Femur (tissue), 1 donor: ENCODE measurements around the gene NOC3L.

Experiments
- DNase-seq: peaks from one replicate; pipeline ENCODE4 v3.0.0-alpha.2; 2017

Gene NOC3L

GRCh38 chr10:94300042-94300441, 62.7 kb downstream of the NOC3L start:
- DNase-seq = no peak

GRCh38 chr10:94299417-94299816, 63.3 kb downstream of the NOC3L start:
- DNase-seq = no peak

- no peak for DNase-seq
Observed at GRCh38 chr10:94294168-94294567, 68.6 kb downstream of the NOC3L start.

GRCh38 chr10:94293354-94293753, 69.4 kb downstream of the NOC3L start:
- peak; percentile 93 for DNase-seq

- DNase-seq = peak; percentile 90
Observed at GRCh38 chr10:94292434-94293090, 70.2 kb downstream of the NOC3L start.

- DNase-seq = no peak
Observed at GRCh38 chr10:94288361-94289101, 74.2 kb downstream of the NOC3L start.

- peak; percentile 44 for DNase-seq
Observed at GRCh38 chr10:94287336-94287735, 75.4 kb downstream of the NOC3L start.

GRCh38 chr10:94286901-94287300, 75.8 kb downstream of the NOC3L start:
- DNase-seq = no peak

GRCh38 chr10:94285271-94285670, 77.5 kb downstream of the NOC3L start:
- DNase-seq = no peak
